ENCODE data around the gene RNF217. TPM values are rescaled to one million over a fixed set of nuclear protein-coding genes. Genes with fewer than 3 reads are reported as not detected.

RNF217 gene
- total RNA-seq, 1 donor from 2014 or later = 49.8 TPM

- Mint-ChIP-seq H3K4me3 (no peak overlapping the region), H3K36me3 (peaks cover 22% of the 10 kb centered on the region), H3K27me3 (ENCODE audit: low read depth) (no peaks in the 10 kb centered on the region), H3K9me3 (no peaks in the 10 kb centered on the region), H3K4me1 (peaks cover 21% of the 10 kb centered on the region), H3K27ac (peak overlapping the region; percentile 65)
- TF ChIP-seq, protein P1, sequence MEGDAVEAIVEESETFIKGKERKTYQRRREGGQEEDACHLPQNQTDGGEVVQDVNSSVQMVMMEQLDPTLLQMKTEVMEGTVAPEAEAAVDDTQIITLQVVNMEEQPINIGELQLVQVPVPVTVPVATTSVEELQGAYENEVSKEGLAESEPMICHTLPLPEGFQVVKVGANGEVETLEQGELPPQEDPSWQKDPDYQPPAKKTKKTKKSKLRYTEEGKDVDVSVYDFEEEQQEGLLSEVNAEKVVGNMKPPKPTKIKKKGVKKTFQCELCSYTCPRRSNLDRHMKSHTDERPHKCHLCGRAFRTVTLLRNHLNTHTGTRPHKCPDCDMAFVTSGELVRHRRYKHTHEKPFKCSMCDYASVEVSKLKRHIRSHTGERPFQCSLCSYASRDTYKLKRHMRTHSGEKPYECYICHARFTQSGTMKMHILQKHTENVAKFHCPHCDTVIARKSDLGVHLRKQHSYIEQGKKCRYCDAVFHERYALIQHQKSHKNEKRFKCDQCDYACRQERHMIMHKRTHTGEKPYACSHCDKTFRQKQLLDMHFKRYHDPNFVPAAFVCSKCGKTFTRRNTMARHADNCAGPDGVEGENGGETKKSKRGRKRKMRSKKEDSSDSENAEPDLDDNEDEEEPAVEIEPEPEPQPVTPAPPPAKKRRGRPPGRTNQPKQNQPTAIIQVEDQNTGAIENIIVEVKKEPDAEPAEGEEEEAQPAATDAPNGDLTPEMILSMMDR (IDR thresholded peaks at IDR 0.05; ENCODE audit: unreplicated experiment) = no peak
- DNase-seq (ENCODE audit: low spot score in 2 of 2, unreplicated experiment in 2 of 2) = no peak
Observed at GRCh38 chr6:125075741-125076481, 113.7 kb downstream of the RNF217 start.

- Mint-ChIP-seq H3K4me1 (peaks cover 21% of the 10 kb centered on the region), H3K36me3 (peaks cover 21% of the 10 kb centered on the region), H3K4me3 (no peak overlapping the region), H3K9me3 (no peaks in the 10 kb centered on the region), H3K27ac (peak overlapping the region; percentile 65), H3K27me3 (ENCODE audit: low read depth) (no peaks in the 10 kb centered on the region)
- TF ChIP-seq, protein P1 (IDR thresholded peaks at IDR 0.05; ENCODE audit: unreplicated experiment) = no peak
- no peak for DNase-seq (ENCODE audit: low spot score in 2 of 2, unreplicated experiment in 2 of 2)
Observed at GRCh38 chr6:125076482-125076742, 114.2 kb downstream of the RNF217 start.

DNA sequence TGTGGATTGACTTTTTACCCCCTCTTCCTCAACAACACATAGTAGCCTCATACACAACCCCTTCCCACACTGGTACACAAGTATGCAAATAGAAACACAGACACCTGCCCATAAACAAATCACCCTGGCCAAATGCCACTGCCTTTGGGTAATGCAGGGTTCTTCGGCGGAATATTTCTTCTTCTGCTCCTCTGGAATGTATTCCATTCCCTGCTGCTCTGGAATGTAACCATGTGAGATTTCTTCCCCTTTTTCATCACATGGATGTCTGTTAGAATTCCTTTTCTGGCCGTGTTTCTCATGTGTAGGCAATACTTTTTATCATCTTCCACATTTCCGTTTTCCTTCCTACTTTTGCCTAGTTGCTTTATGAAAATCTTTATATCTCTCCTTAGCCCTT, 115.2 kb downstream of the RNF217 start:
- TF ChIP-seq, protein P1 (IDR thresholded peaks at IDR 0.05; ENCODE audit: unreplicated experiment) = no peak
- peak in 1 of 2 experiments; percentile 47 for DNase-seq (ENCODE audit: low spot score in 2 of 2, unreplicated experiment in 2 of 2)
- Mint-ChIP-seq H3K9me3 (no peaks in the 10 kb centered on the region), H3K4me1 (peaks cover 21% of the 10 kb centered on the region), H3K27ac (peak overlapping the region; percentile 92), H3K27me3 (ENCODE audit: low read depth) (no peaks in the 10 kb centered on the region), H3K4me3 (no peak overlapping the region), H3K36me3 (peaks cover 22% of the 10 kb centered on the region)

GRCh38 chr6:125078602-125079321, 116.5 kb downstream of the RNF217 start:
- Mint-ChIP-seq H3K27ac (no peak overlapping the region), H3K36me3 (peaks cover 29% of the 10 kb centered on the region), H3K4me3 (no peak overlapping the region), H3K27me3 (ENCODE audit: low read depth) (no peaks in the 10 kb centered on the region), H3K4me1 (peaks cover 21% of the 10 kb centered on the region), H3K9me3 (no peaks in the 10 kb centered on the region)
- TF ChIP-seq, protein P1 (IDR thresholded peaks at IDR 0.05; ENCODE audit: unreplicated experiment) = no peak
- no peak for DNase-seq (ENCODE audit: low spot score in 2 of 2, unreplicated experiment in 2 of 2)

DNA sequence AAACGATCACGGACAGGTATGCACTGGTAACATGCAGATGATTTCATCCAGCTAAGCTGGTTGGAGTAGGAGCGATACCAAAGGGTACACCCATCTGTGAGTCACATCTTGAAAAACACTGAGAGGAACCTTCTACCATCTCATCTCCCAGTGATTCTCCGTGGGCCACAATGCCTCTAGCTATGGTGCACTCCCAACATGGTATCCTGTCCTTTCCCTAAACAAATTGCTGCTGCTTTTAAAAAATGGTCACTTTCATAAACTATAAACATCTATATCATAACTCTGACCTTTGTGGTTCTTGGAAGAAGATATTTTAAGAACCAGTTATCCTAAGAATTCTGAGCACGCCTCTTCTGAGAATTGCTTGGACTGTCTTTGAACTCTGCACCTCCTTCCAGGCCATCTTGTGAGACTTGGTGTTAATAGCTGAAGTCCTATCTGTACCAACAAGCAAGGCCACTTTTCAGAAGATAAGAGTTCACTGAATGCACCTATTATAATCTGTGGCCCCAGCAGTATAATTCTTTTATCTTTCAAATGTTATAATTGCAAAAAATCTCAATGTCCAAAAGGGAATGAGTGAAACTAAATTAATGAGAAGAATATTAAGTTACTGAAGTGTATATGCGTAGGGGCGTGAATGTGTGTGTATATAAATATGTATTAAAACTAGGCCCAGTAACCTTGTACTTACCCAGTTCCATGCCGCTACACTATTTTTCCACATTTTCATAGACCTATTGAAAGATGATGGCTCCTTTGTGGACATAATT, 120.9 kb downstream of the RNF217 start:
- TF ChIP-seq, protein P1 (IDR thresholded peaks at IDR 0.05; ENCODE audit: unreplicated experiment) = no peak
- H3K27me3 Mint-ChIP-seq (ENCODE audit: low read depth) = no peaks in the 10 kb centered on the region
- no peaks in the 10 kb centered on the region for H3K9me3 Mint-ChIP-seq
- DNase-seq (ENCODE audit: low spot score in 2 of 2, unreplicated experiment in 2 of 2) = no peak
- peaks cover 10% of the 10 kb centered on the region for H3K4me1 Mint-ChIP-seq
- no peak overlapping the region for H3K4me3 Mint-ChIP-seq
- no peak overlapping the region for H3K27ac Mint-ChIP-seq
- peaks cover 19% of the 10 kb centered on the region for H3K36me3 Mint-ChIP-seq

All from mesothelial cell of epicardium (in vitro differentiated cells).